ENCODE measurements around the gene PFKFB1. TPM values are rescaled to one million over a fixed set of nuclear protein-coding genes. Genes with fewer than 3 reads are reported as not detected.

The PFKFB1 gene
- polyA plus RNA-seq, 1 donor (not counting 4 experiments of a cell fraction or from before 2014, with no cell fraction given) = 0.33 TPM

GRCh38 chrX:54980334-54980733 lies 13.7 kb downstream of the PFKFB1 start:
- Histone ChIP-seq H3K4me3 (ENCODE audit: control insufficient read depth in 2 of 3, extremely low read depth in 1 of 3, insufficient read depth in 2 of 3, low read depth in 1 of 3, low read length in 3 of 3) (no peak overlapping the region), H3K79me2 (ENCODE audit: control insufficient read depth, insufficient read depth, low read length) (no peaks in the 10 kb centered on the region), H3K9me3 (ENCODE audit: control insufficient read depth, low read depth, low read length) (no peaks in the 10 kb centered on the region), H3K27ac (ENCODE audit: control insufficient read depth, insufficient read depth, low read length) (no peak overlapping the region), H3K27me3 (ENCODE audit: control insufficient read depth, extremely low read depth, insufficient read depth, low read length) (no peaks in the 10 kb centered on the region), H4K20me1 (ENCODE audit: control insufficient read depth, extremely low read depth, insufficient read depth, low read length) (no peaks in the 10 kb centered on the region), H3K9ac (ENCODE audit: control insufficient read depth, extremely low read depth, insufficient read depth, low read length) (no peak overlapping the region), H3K4me2 (ENCODE audit: control insufficient read depth, extremely low read depth, insufficient read depth, low read depth, low read length) (no peak overlapping the region), H3K36me3 (ENCODE audit: control insufficient read depth in 2 of 2, extremely low read depth in 1 of 2, insufficient read depth in 2 of 2, low read length in 2 of 2) (no peaks in the 10 kb centered on the region), H3K9me1 (ENCODE audit: control insufficient read depth, extremely low read depth, insufficient read depth, low read length) (no peaks in the 10 kb centered on the region), H2AFZ (ENCODE audit: control insufficient read depth, low read length) (no peak overlapping the region), H3K4me1 (ENCODE audit: control insufficient read depth, extremely low read depth, insufficient read depth, low read length) (no peaks in the 10 kb centered on the region)
- FAIRE-seq (no peak), DNase-seq (ENCODE audit: low read depth, low spot score) (no peak)
- TF ChIP-seq CTCF (optimal IDR thresholded peaks at IDR 0.05 in 1 of 3, IDR thresholded peaks at IDR 0.05 in 1 of 3, conservative IDR thresholded peaks at IDR 0.05 in 1 of 3; ENCODE audit: extremely low read depth in 1 of 3, insufficient read depth in 2 of 3, low read length in 3 of 3) = no peak
- dilution Hi-C loops (cut with MboI; ENCODE audit: extremely low pct_ligation_motif_present, low sequenced_read_pairs) = no loop called here

- dilution Hi-C loops (cut with MboI; ENCODE audit: extremely low pct_ligation_motif_present, low sequenced_read_pairs) = no loop called here
- no peak overlapping the region for H3K4me2 ChIP-seq (ENCODE audit: control insufficient read depth, extremely low read depth, insufficient read depth, low read depth, low read length)
- no peaks in the 10 kb centered on the region for H4K20me1 ChIP-seq (ENCODE audit: control insufficient read depth, extremely low read depth, insufficient read depth, low read length)
- no peaks in the 10 kb centered on the region for H3K9me1 ChIP-seq (ENCODE audit: control insufficient read depth, extremely low read depth, insufficient read depth, low read length)
- H3K27ac ChIP-seq (ENCODE audit: control insufficient read depth, insufficient read depth, low read length) = no peak overlapping the region
- H3K4me3 ChIP-seq (ENCODE audit: control insufficient read depth in 2 of 3, extremely low read depth in 1 of 3, insufficient read depth in 2 of 3, low read depth in 1 of 3, low read length in 3 of 3) = no peak overlapping the region
- H3K36me3 ChIP-seq (ENCODE audit: control insufficient read depth in 2 of 2, extremely low read depth in 1 of 2, insufficient read depth in 2 of 2, low read length in 2 of 2) = no peaks in the 10 kb centered on the region
- H3K27me3 ChIP-seq (ENCODE audit: control insufficient read depth, extremely low read depth, insufficient read depth, low read length) = no peaks in the 10 kb centered on the region
- H2AFZ ChIP-seq (ENCODE audit: control insufficient read depth, low read length) = no peak overlapping the region
- DNase-seq (ENCODE audit: low read depth, low spot score) (no peak), FAIRE-seq (no peak)
- no peaks in the 10 kb centered on the region for H3K4me1 ChIP-seq (ENCODE audit: control insufficient read depth, extremely low read depth, insufficient read depth, low read length)
- TF ChIP-seq EZH2 (IDR thresholded peaks at IDR 0.05; ENCODE audit: low read length) (no peak), CTCF (optimal IDR thresholded peaks at IDR 0.05 in 1 of 3, IDR thresholded peaks at IDR 0.05 in 1 of 3, conservative IDR thresholded peaks at IDR 0.05 in 1 of 3; ENCODE audit: extremely low read depth in 1 of 3, insufficient read depth in 2 of 3, low read length in 3 of 3) (no peak)
- no peak overlapping the region for H3K9ac ChIP-seq (ENCODE audit: control insufficient read depth, extremely low read depth, insufficient read depth, low read length)
- no peaks in the 10 kb centered on the region for H3K9me3 ChIP-seq (ENCODE audit: control insufficient read depth, low read depth, low read length)
- H3K79me2 ChIP-seq (ENCODE audit: control insufficient read depth, insufficient read depth, low read length) = no peaks in the 10 kb centered on the region
Observed at GRCh38 chrX:54979432-54979831, 14.6 kb downstream of the PFKFB1 start.
